Breast epithelium (tissue), 4 donors: ENCODE measurements around the gene SUFU. TPM values are rescaled to one million over a fixed set of nuclear protein-coding genes. Genes with fewer than 3 reads are reported as not detected.
A peak's percentile ranks its signal among the peaks of the same experiment; 100 is the strongest.

Experiments
- DNase-seq, 2 donors: peaks; one replicate each; pipeline ENCODE4 v3.0.0-alpha.2; 2019; ENCODE audit warnings: low spot score in 2 of 2
- H3K27ac ChIP-seq, 2 donors: fragments of 200-600 bp; sonication (generic) in 1 of 2; one replicate each; pipeline ENCODE4 v1.5.1; 2016 to 2019; ENCODE audit warnings: mild to moderate bottlenecking in 1 of 2
- H3K27me3 ChIP-seq, 2 donors: fragments of 200-600 bp; sonication (generic) in 1 of 2; one replicate each; pipeline versions ENCODE4 v1.5.1 to v1.6.0; 2017 to 2019; ENCODE audit warnings: control low read depth in 1 of 2, mild to moderate bottlenecking in 1 of 2
- H3K36me3 ChIP-seq: fragments of 200-600 bp; one replicate; pipeline ENCODE4 v1.5.1; 2019
- H3K4me1 ChIP-seq, 2 donors: fragments of 200-600 bp; sonication (generic); one replicate each; pipeline ENCODE4 v1.5.1; 2016 to 2019; ENCODE audit warnings: control low read depth in 1 of 2
- H3K4me3 ChIP-seq, 3 donors: fragments of 200-600 bp; sonication (generic); 1 replicate in 2 of 3; 2 replicates in 1 of 3; pipeline ENCODE4 v1.5.1; 2016 to 2019; ENCODE audit warnings: mild to moderate bottlenecking in 3 of 3, moderate library complexity in 2 of 3
- H3K9me3 ChIP-seq, 2 donors: fragments of 200-600 bp; sonication (generic) in 1 of 2; one replicate each; pipeline ENCODE4 v1.5.1; 2016 to 2019; ENCODE audit warnings: control low read depth in 1 of 2
- POLR2A ChIP-seq: fragments of 450-650 bp; IDR thresholded peaks from one replicate; pipeline ENCODE4 v1.6.1; 2016; ENCODE audit warnings: antibody characterized with exemption, mild to moderate bottlenecking, moderate library complexity
- POLR2AphosphoS5 ChIP-seq, 3 donors: sonication (generic); formaldehyde crosslinking; IDR thresholded peaks; one replicate each; pipeline ENCODE4 v1.6.1; 2017; ENCODE audit warnings: antibody characterized with exemption in 3 of 3
- intact Hi-C: fragments of 100-400 bp; cut with DNase I; formaldehyde crosslinking; loops from one replicate; pipeline ENCODE4 v1.15.1; 2023; ENCODE audit warnings: low total_unique reads
- total RNA-seq, 3 donors: library from RNA; depleted of rRNA; stranded (reverse); fragments of >200 nt; gene quantifications; one replicate each; pipeline ENCODE4 v1.1.0, GENCODE V29; 2016
- TF ChIP-seq, protein P1 (sequence below), 3 donors: fragments of 450-650 bp; IDR thresholded peaks; one replicate each; pipeline ENCODE4 v1.5.1; 2016 to 2017; ENCODE audit warnings: antibody characterized with exemption in 3 of 3, mild to moderate bottlenecking in 3 of 3, moderate library complexity in 3 of 3

SUFU gene
- total RNA-seq, 3 donors from 2014 or later: 6.2 to 9.1 (median 8.6) TPM

- Histone ChIP-seq H3K4me3 (no peak overlapping the region), H3K36me3 (no peaks in the 10 kb centered on the region), H3K27me3 (no peaks in the 10 kb centered on the region), H3K4me1 (peaks cover 17 to 38% of the 10 kb centered on the region in 2 donors), H3K27ac (peak overlapping the region in 1 of 2 donors; percentile 28), H3K9me3 (no peaks in the 10 kb centered on the region)
- TF ChIP-seq, protein P1, sequence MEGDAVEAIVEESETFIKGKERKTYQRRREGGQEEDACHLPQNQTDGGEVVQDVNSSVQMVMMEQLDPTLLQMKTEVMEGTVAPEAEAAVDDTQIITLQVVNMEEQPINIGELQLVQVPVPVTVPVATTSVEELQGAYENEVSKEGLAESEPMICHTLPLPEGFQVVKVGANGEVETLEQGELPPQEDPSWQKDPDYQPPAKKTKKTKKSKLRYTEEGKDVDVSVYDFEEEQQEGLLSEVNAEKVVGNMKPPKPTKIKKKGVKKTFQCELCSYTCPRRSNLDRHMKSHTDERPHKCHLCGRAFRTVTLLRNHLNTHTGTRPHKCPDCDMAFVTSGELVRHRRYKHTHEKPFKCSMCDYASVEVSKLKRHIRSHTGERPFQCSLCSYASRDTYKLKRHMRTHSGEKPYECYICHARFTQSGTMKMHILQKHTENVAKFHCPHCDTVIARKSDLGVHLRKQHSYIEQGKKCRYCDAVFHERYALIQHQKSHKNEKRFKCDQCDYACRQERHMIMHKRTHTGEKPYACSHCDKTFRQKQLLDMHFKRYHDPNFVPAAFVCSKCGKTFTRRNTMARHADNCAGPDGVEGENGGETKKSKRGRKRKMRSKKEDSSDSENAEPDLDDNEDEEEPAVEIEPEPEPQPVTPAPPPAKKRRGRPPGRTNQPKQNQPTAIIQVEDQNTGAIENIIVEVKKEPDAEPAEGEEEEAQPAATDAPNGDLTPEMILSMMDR (IDR thresholded peaks at IDR 0.05): no peak
- TF ChIP-seq POLR2AphosphoS5 (IDR thresholded peaks at IDR 0.05): no peak
- TF ChIP-seq POLR2A: no peak
- intact Hi-C loops: no loop called here
- DNase-seq: no peak
Measured at GRCh38 chr10:102653060-102653459, 149.3 kb downstream of the SUFU start.

GRCh38 chr10:102654566-102654965 lies 150.8 kb downstream of the SUFU start:
- Histone ChIP-seq H3K4me1 (peaks cover 14 to 23% of the 10 kb centered on the region in 2 donors), H3K36me3 (no peaks in the 10 kb centered on the region), H3K9me3 (no peaks in the 10 kb centered on the region), H3K27me3 (no peaks in the 10 kb centered on the region), H3K27ac (peak overlapping the region in 1 of 2 donors; percentile 44), H3K4me3 (no peak overlapping the region)
- intact Hi-C loops: no loop called here
- TF ChIP-seq, protein P1 (IDR thresholded peaks at IDR 0.05): no peak
- no peak for TF ChIP-seq POLR2A
- TF ChIP-seq POLR2AphosphoS5 (IDR thresholded peaks at IDR 0.05): no peak
- DNase-seq: no peak

DNA sequence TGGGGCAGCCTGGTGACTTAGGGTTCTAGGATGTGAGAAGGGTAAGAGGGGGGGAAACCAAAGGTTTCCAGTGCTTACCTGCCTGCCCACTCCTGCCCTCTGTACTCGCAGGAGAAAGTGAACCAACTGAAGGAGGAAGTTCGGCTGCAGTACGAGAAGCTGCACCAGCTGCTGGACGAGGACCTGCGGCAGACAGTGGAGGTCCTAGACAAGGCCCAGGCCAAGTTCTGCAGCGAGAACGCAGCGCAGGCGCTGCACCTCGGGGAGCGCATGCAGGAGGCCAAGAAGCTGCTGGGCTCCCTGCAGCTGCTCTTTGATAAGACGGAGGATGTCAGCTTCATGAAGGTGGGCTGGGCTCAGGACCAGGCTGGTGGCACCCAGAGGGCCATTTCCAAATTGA lies 151.2 kb downstream of the SUFU start:
- no peak for TF ChIP-seq POLR2A
- no peak for TF ChIP-seq POLR2AphosphoS5 (IDR thresholded peaks at IDR 0.05)
- TF ChIP-seq, protein P1 (IDR thresholded peaks at IDR 0.05): no peak
- no peak for DNase-seq
- Histone ChIP-seq H3K27me3 (no peaks in the 10 kb centered on the region), H3K27ac (peak overlapping the region in 1 of 2 donors; percentile 44), H3K4me3 (no peak overlapping the region), H3K9me3 (no peaks in the 10 kb centered on the region), H3K4me1 (peaks cover 14 to 19% of the 10 kb centered on the region in 2 donors), H3K36me3 (no peaks in the 10 kb centered on the region)
- intact Hi-C loops: no loop called here

DNA sequence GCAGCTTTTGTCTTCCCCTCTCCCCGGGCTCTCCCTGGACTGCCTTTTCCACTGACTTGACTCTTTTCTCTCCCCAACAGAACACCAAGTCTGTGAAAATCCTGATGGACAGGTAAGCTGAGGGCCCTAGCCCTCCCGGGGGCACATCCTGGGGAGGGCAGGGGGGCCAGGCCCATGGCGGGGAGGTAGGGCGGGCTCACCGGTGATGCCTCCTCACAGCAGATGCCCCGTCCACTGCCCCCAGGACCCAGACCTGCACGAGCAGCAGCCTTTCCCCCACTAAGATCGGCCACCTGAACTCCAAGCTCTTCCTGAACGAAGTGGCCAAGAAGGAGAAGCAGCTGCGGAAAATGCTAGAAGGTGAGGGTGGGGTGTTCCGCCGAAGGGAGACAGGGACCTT lies 152.3 kb downstream of the SUFU start:
- Histone ChIP-seq H3K4me1 (peaks cover 10 to 15% of the 10 kb centered on the region in 2 donors), H3K4me3 (no peak overlapping the region), H3K36me3 (no peaks in the 10 kb centered on the region), H3K9me3 (no peaks in the 10 kb centered on the region), H3K27ac (peak overlapping the region in 1 of 2 donors; percentile 78), H3K27me3 (no peaks in the 10 kb centered on the region)
- no peak for DNase-seq
- intact Hi-C loops: no loop called here
- TF ChIP-seq POLR2A (no peak), POLR2AphosphoS5 (IDR thresholded peaks at IDR 0.05) (no peak)
- TF ChIP-seq, protein P1 (IDR thresholded peaks at IDR 0.05): no peak

- Histone ChIP-seq H3K27ac (peak overlapping the region; percentile 77 to 78), H3K4me3 (no peak overlapping the region), H3K36me3 (no peaks in the 10 kb centered on the region), H3K9me3 (no peaks in the 10 kb centered on the region), H3K4me1 (peaks cover 1 to 14% of the 10 kb centered on the region in 2 donors), H3K27me3 (no peaks in the 10 kb centered on the region)
- intact Hi-C loops: no loop called here
- TF ChIP-seq POLR2AphosphoS5 (IDR thresholded peaks at IDR 0.05) (no peak), POLR2A (no peak)
- TF ChIP-seq, protein P1 (IDR thresholded peaks at IDR 0.05): no peak
- no peak for DNase-seq
Measured at GRCh38 chr10:102656791-102657371, 153.1 kb downstream of the SUFU start.
